Esophagus (tissue), 2 donors: ENCODE data around the gene AFTPH. TPM values are rescaled to one million over a fixed set of nuclear protein-coding genes. Genes with fewer than 3 reads are reported as not detected.
"Not testable (repeated sequence)": the region's sequence is repeated elsewhere in the genome, so short reads cannot be mapped to it uniquely, and the experiment has no call there.

Source experiments
- H3K27ac ChIP-seq, 2 donors: one replicate each; pipeline ENCODE4 v1.5.1; 2013; ENCODE audit warnings: low read depth in 2 of 2, mild to moderate bottlenecking in 2 of 2, inconsistent platforms in 1 of 2, low read length in 1 of 2, moderate library complexity in 1 of 2
- H3K27me3 ChIP-seq, 2 donors: one replicate each; pipeline ENCODE4 v1.6.1; 2013; ENCODE audit warnings: low read length in 2 of 2, control low read depth in 1 of 2, mild to moderate bottlenecking in 1 of 2; ENCODE audit not compliant: insufficient read depth in 2 of 2, control insufficient read depth in 1 of 2
- H3K36me3 ChIP-seq, 2 donors: one replicate each; pipeline ENCODE4 v1.6.1; 2013; ENCODE audit warnings: low read length in 1 of 2; ENCODE audit not compliant: control insufficient read depth in 2 of 2, insufficient read depth in 2 of 2
- H3K4me1 ChIP-seq, 2 donors: one replicate each; pipeline ENCODE4 v1.6.1; 2013; ENCODE audit warnings: low read length in 1 of 2; ENCODE audit not compliant: control insufficient read depth in 2 of 2, insufficient read depth in 2 of 2
- H3K4me3 ChIP-seq, 2 donors: one replicate each; pipeline ENCODE4 v1.5.1; 2013; ENCODE audit warnings: low read length in 2 of 2, mild to moderate bottlenecking in 2 of 2, low read depth in 1 of 2, moderate library complexity in 1 of 2
- H3K9me3 ChIP-seq, 2 donors: one replicate each; pipeline ENCODE4 v1.6.1; 2013; ENCODE audit warnings: mild to moderate bottlenecking in 2 of 2, low read depth in 1 of 2, low read length in 1 of 2, moderate library complexity in 1 of 2; ENCODE audit not compliant: control insufficient read depth in 2 of 2, insufficient read depth in 1 of 2
- WGBS, 2 donors: extraction: QIAGEN DNeasy Blood & Tissue Kit; methylation state at CpG; one replicate each; pipeline ENCODE4 v1.1.7; 2013; 5-methylcytosine and 5-hydroxymethylcytosine counted together
- polyA plus RNA-seq, 2 donors: library from polyadenylated mRNA; stranded (reverse); fragments of 200-250 nt; gene quantifications; one replicate each; pipeline ENCODE4 v1.2.3, GENCODE V29; 2013
- donor health status: healthy with polysubstance abuse.
- donor health status: Bipolar disorder and iron deficiency.

The AFTPH gene
- polyA plus RNA-seq, 2 donors: 23.1 to 29.2 TPM

GRCh38 chr2:64516651-64517510 lies 7.2 kb upstream of the AFTPH start:
- Histone ChIP-seq H3K4me1 (peaks cover 0 to 5% of the 10 kb centered on the region in 2 donors), H3K4me3 (no peak overlapping the region), H3K36me3 (no peaks in the 10 kb centered on the region), H3K27ac (peak overlapping the region; percentile 23 to 61), H3K27me3 (no peaks in the 10 kb centered on the region), H3K9me3 (no peaks in the 10 kb centered on the region)
- WGBS, 2 donors: 81 to 83% methylated on average over 7 of the region's 7 CpGs

- Histone ChIP-seq H3K27me3 (no peaks in the 10 kb centered on the region), H3K9me3 (no peaks in the 10 kb centered on the region), H3K27ac (no peak overlapping the region), H3K36me3 (no peaks in the 10 kb centered on the region), H3K4me3 (no peak overlapping the region), H3K4me1 (peaks cover 0 to 5% of the 10 kb centered on the region in 2 donors)
These were observed 6.6 kb upstream of the AFTPH start for GRCh38 chr2:64517511-64517884.

- peak overlapping the region; percentile 13 to 81 for H3K4me3 ChIP-seq
- no peaks in the 10 kb centered on the region for H3K27me3 ChIP-seq
- H3K9me3 ChIP-seq: no peaks in the 10 kb centered on the region
- peak overlapping the region in 1 of 2 donors; percentile 85 for H3K27ac ChIP-seq
- no peaks in the 10 kb centered on the region for H3K36me3 ChIP-seq
- 1% methylated on average over 16 of the region's 16 CpGs for WGBS, 2 donors
- H3K4me1 ChIP-seq: peaks cover 0 to 2% of the 10 kb centered on the region in 2 donors
These were observed 1.2 kb upstream of the AFTPH start for GRCh38 chr2:64522843-64523428.

- 0 to 1% methylated on average over 20 to 48 of the region's 48 CpGs for WGBS, 2 donors
- peak overlapping the region; percentile 93 for H3K27ac ChIP-seq
- H3K36me3 ChIP-seq: no peaks in the 10 kb centered on the region
- no peaks in the 10 kb centered on the region for H3K9me3 ChIP-seq
- H3K27me3 ChIP-seq: no peaks in the 10 kb centered on the region
- peak overlapping the region; percentile 81 to 98 for H3K4me3 ChIP-seq
- peaks cover 0 to 2% of the 10 kb centered on the region in 2 donors for H3K4me1 ChIP-seq
These were observed 632 bp downstream of the AFTPH start for GRCh38 chr2:64524604-64525316.

- Histone ChIP-seq H3K27ac (peak overlapping the region; percentile 93), H3K4me3 (peak overlapping the region; percentile 81 to 98), H3K27me3 (no peaks in the 10 kb centered on the region), H3K9me3 (no peaks in the 10 kb centered on the region), H3K4me1 (peaks cover 0 to 2% of the 10 kb centered on the region in 2 donors), H3K36me3 (no peaks in the 10 kb centered on the region)
- WGBS, 2 donors: 2 to 3% methylated on average over 4 of the region's 4 CpGs
These were observed 1.1 kb downstream of the AFTPH start for GRCh38 chr2:64525317-64525613.

GRCh38 chr2:64526034-64526433 lies 1.9 kb downstream of the AFTPH start:
- no peaks in the 10 kb centered on the region for H3K36me3 ChIP-seq
- WGBS, 2 donors: 31 to 39% methylated on average over 3 of the region's 3 CpGs
- H3K4me1 ChIP-seq: peaks cover 0 to 2% of the 10 kb centered on the region in 2 donors
- H3K4me3 ChIP-seq: peak overlapping the region in 1 of 2 donors; percentile 31
- no peak overlapping the region for H3K27ac ChIP-seq
- no peaks in the 10 kb centered on the region for H3K9me3 ChIP-seq
- no peaks in the 10 kb centered on the region for H3K27me3 ChIP-seq

GRCh38 chr2:64530946-64531345 lies 6.8 kb downstream of the AFTPH start:
- H3K4me1 ChIP-seq, H3K36me3 ChIP-seq, H3K27ac ChIP-seq, H3K4me3 ChIP-seq, H3K27me3 ChIP-seq, H3K9me3 ChIP-seq: not testable (repeated sequence)
- 97 to 100% methylated on average over 2 of the region's 2 CpGs for WGBS, 2 donors

- H3K27me3 ChIP-seq: no peaks in the 10 kb centered on the region
- no peaks in the 10 kb centered on the region for H3K9me3 ChIP-seq
- H3K27ac ChIP-seq: no peak overlapping the region
- no peak overlapping the region for H3K4me3 ChIP-seq
- H3K36me3 ChIP-seq: no peaks in the 10 kb centered on the region
- no peaks in the 10 kb centered on the region for H3K4me1 ChIP-seq
These were observed 7.9 kb downstream of the AFTPH start for GRCh38 chr2:64532030-64532429.

GRCh38 chr2:64533882-64534281 lies 9.8 kb downstream of the AFTPH start:
- Histone ChIP-seq H3K4me1 (no peaks in the 10 kb centered on the region), H3K27me3 (no peaks in the 10 kb centered on the region), H3K27ac (no peak overlapping the region), H3K9me3 (no peaks in the 10 kb centered on the region), H3K36me3 (no peaks in the 10 kb centered on the region), H3K4me3 (no peak overlapping the region)
